ENCODE results near the gene CASP14.
"Not testable (repeated sequence)": the region's sequence is repeated elsewhere in the genome, so short reads cannot be mapped to it uniquely, and the experiment has no call there.

The CASP14 gene

GRCh38 chr19:15072930-15073647 is 23.8 kb downstream of the CASP14 start:
- DNase-seq (ENCODE audit: low spot score): no peak

- DNase-seq (ENCODE audit: low spot score): no peak
Measured at GRCh38 chr19:15074371-15074770, 25.1 kb downstream of the CASP14 start.

GRCh38 chr19:15075806-15076205 is 26.5 kb downstream of the CASP14 start:
- DNase-seq (ENCODE audit: low spot score): no peak

- not testable (repeated sequence) for DNase-seq (ENCODE audit: low spot score)
Measured at GRCh38 chr19:15080002-15080401, 30.7 kb downstream of the CASP14 start.

GRCh38 chr19:15081911-15082310 is 32.6 kb downstream of the CASP14 start, which contains the start of gene OR1I1:
TSS of gene OR1I1 (plus strand) at chr19:15082211. CDS start at chr19:15087066, 4,855 bp downstream.
- no peak for DNase-seq (ENCODE audit: low spot score)

- no peak for DNase-seq (ENCODE audit: low spot score)
Measured at GRCh38 chr19:15087182-15087581, 37.9 kb downstream of the CASP14 start.

- peak; percentile 53 for DNase-seq (ENCODE audit: low spot score)
Measured at GRCh38 chr19:15091918-15092753, 42.9 kb downstream of the CASP14 start.

- DNase-seq (ENCODE audit: low spot score): no peak
Measured at GRCh38 chr19:15093001-15093400, 43.7 kb downstream of the CASP14 start.

- no peak for DNase-seq (ENCODE audit: low spot score)
Measured at GRCh38 chr19:15096223-15096622, 46.9 kb downstream of the CASP14 start.

- DNase-seq (ENCODE audit: low spot score): not testable (repeated sequence)
Measured at GRCh38 chr19:15097980-15098379, 48.7 kb downstream of the CASP14 start.

- DNase-seq (ENCODE audit: low spot score): no peak
Measured at GRCh38 chr19:15098460-15098859, 49.2 kb downstream of the CASP14 start.

GRCh38 chr19:15099017-15099582 is 49.8 kb downstream of the CASP14 start:
- DNase-seq (ENCODE audit: low spot score): no peak

- peak; percentile 47 for DNase-seq (ENCODE audit: low spot score)
Measured at GRCh38 chr19:15101479-15102082, 52.3 kb downstream of the CASP14 start.

- no peak for DNase-seq (ENCODE audit: low spot score)
Measured at GRCh38 chr19:15104003-15104402, 54.7 kb downstream of the CASP14 start.

GRCh38 chr19:15104411-15104810 is 55.1 kb downstream of the CASP14 start:
- no peak for DNase-seq (ENCODE audit: low spot score)

GRCh38 chr19:15105044-15105443 is 55.8 kb downstream of the CASP14 start:
- no peak for DNase-seq (ENCODE audit: low spot score)

GRCh38 chr19:15107061-15108010 is 58.1 kb downstream of the CASP14 start, which contains the start of gene SYDE1:
TSS of gene SYDE1 (plus strand) at chr19:15107401. CDS start at chr19:15107434, 33 bp downstream.
- peak; percentile 41 for DNase-seq (ENCODE audit: low spot score)
